ENCODE measurements around the gene MRPS34.

The MRPS34 gene

GRCh38 chr16:1815461-1815860 lies 42.5 kb upstream of the MRPS34 start:
- H3K27ac ChIP-seq, result no peak overlapping the region
- H3K4me3 ChIP-seq (ENCODE audit: low read depth, low read length), result no peak overlapping the region
- H3K27me3 ChIP-seq (replicated peaks), result no peaks in the 10 kb centered on the region
- TF ChIP-seq CTCF (IDR thresholded peaks at IDR 0.05; ENCODE audit: low read depth, low read length, missing control alignments), result no peak
- peaks cover 8% of the 10 kb centered on the region for H3K36me3 ChIP-seq (replicated peaks)
- in situ Hi-C loops (cut with HindIII; ENCODE audit: low pct_ligation_motif_present, low sequenced_read_pairs), result no loop called here
- no peak for DNase-seq

DNA sequence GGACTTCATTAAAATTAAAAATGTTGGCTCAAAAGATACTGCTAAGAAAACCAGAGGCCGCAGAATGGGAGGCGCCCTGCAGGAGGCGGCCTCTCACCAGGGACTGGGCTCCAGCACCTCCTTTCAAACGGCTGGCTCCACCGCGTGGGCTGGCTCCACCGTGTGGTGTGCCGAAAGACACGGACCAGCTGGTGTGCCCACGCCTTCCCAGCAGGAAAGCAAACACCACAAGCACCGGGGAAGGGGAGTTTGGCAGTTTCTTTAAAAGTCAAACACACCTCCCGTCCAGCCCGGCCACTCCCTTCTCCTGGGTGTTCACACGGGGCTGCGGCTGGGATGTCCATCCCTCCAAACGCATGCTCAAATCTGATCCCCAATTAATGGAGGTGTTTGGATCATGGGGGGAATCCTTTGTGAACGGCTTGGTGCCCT lies 39.8 kb upstream of the MRPS34 start:
- in situ Hi-C loops (cut with HindIII; ENCODE audit: low pct_ligation_motif_present, low sequenced_read_pairs), result no loop called here
- no peaks in the 10 kb centered on the region for H3K27me3 ChIP-seq (replicated peaks)
- H3K4me3 ChIP-seq (ENCODE audit: low read depth, low read length), result no peak overlapping the region
- H3K27ac ChIP-seq, result no peak overlapping the region
- TF ChIP-seq CTCF (IDR thresholded peaks at IDR 0.05; ENCODE audit: low read depth, low read length, missing control alignments), result peak; percentile 76
- peak; percentile 24 for DNase-seq
- H3K36me3 ChIP-seq (replicated peaks), result peaks cover 17% of the 10 kb centered on the region

DNA sequence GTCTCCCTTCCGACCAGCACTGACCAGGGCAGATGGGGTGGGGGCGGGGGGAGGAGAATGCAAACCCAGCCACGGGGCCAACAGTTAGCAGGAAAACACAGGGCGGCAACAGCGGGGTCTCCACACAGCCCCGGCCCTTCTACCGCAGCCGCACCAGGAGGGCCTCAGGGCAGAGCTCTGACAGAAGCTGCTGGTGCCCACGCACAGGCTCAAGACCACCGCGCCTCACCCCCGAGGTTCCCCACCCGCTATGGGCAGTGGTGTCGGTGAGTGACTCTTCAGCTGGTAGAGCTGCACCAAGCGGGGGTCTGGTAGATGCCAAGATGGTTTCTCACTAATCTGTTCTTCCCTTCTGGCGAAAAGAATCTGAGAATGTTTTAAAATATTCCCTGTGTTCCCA lies 37.6 kb upstream of the MRPS34 start:
- no peak for DNase-seq
- no peak overlapping the region for H3K27ac ChIP-seq
- H3K4me3 ChIP-seq (ENCODE audit: low read depth, low read length), result no peak overlapping the region
- in situ Hi-C loops (cut with HindIII; ENCODE audit: low pct_ligation_motif_present, low sequenced_read_pairs), result no loop called here
- no peak for TF ChIP-seq CTCF (IDR thresholded peaks at IDR 0.05; ENCODE audit: low read depth, low read length, missing control alignments)
- H3K36me3 ChIP-seq (replicated peaks), result peaks cover 15% of the 10 kb centered on the region
- no peaks in the 10 kb centered on the region for H3K27me3 ChIP-seq (replicated peaks)

- no peak for DNase-seq
- Histone ChIP-seq H3K27me3 (replicated peaks) (no peaks in the 10 kb centered on the region), H3K27ac (no peak overlapping the region), H3K36me3 (replicated peaks) (peaks cover 13% of the 10 kb centered on the region), H3K4me3 (ENCODE audit: low read depth, low read length) (no peak overlapping the region)
- in situ Hi-C loops (cut with HindIII; ENCODE audit: low pct_ligation_motif_present, low sequenced_read_pairs), result no loop called here
- no peak for TF ChIP-seq CTCF (IDR thresholded peaks at IDR 0.05; ENCODE audit: low read depth, low read length, missing control alignments)
Measured at GRCh38 chr16:1810106-1810505, 37.2 kb upstream of the MRPS34 start.

- no peak overlapping the region for H3K27ac ChIP-seq
- in situ Hi-C loops (cut with HindIII; ENCODE audit: low pct_ligation_motif_present, low sequenced_read_pairs), result no loop called here
- DNase-seq, result no peak
- no peak for TF ChIP-seq CTCF (IDR thresholded peaks at IDR 0.05; ENCODE audit: low read depth, low read length, missing control alignments)
- no peak overlapping the region for H3K4me3 ChIP-seq (ENCODE audit: low read depth, low read length)
- H3K27me3 ChIP-seq (replicated peaks), result no peaks in the 10 kb centered on the region
- H3K36me3 ChIP-seq (replicated peaks), result peaks cover 13% of the 10 kb centered on the region
Measured at GRCh38 chr16:1809281-1809801, 36.4 kb upstream of the MRPS34 start.

DNA sequence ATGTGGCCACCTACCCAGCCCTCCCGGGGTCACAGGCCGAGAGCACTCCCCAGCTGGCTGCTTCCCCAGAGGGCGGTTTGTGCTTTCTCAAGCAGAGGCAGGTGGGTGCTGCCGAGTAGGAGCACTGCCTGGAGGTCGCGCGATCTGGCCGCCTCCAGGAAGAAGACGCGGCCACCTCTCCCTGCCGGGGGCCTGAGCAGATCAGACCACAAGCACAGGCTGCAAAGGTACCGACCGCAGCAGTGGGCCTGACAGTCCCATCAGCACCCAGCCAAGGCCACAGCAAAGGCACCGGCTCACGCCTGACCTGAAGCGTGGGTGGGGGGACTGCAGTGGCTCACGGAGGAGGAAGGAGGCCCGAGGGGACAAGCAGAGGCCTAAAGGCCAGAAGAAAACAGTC lies 35.8 kb upstream of the MRPS34 start:
- no peak for TF ChIP-seq CTCF (IDR thresholded peaks at IDR 0.05; ENCODE audit: low read depth, low read length, missing control alignments)
- Histone ChIP-seq H3K4me3 (ENCODE audit: low read depth, low read length) (no peak overlapping the region), H3K27ac (no peak overlapping the region), H3K27me3 (replicated peaks) (no peaks in the 10 kb centered on the region), H3K36me3 (replicated peaks) (peaks cover 13% of the 10 kb centered on the region)
- DNase-seq, result no peak
- in situ Hi-C loops (cut with HindIII; ENCODE audit: low pct_ligation_motif_present, low sequenced_read_pairs), result no loop called here
